Activated CD8-positive, alpha-beta T cell treated with anti-CD3 and anti-CD28 coated beads for 36 hours (primary cell): Measurements from ENCODE around the gene FAM237B. TPM values are rescaled to one million over a fixed set of nuclear protein-coding genes. Genes with fewer than 3 reads are reported as not detected.
A peak's percentile ranks its signal among the peaks of the same experiment; 100 is the strongest.

Experiments
- ATAC-seq: fragments of 200-7000 bp; cut with Tn5 transposase; one replicate; pipeline ENCODE4 v1.10.0; 2021; ENCODE audit warnings: mild to moderate bottlenecking, moderate library complexity
- CTCF ChIA-PET: fragments of 350-600 bp; sonication (Branson Sonifier 250); formaldehyde crosslinking; loops from one replicate; lab custom pipeline; 2021; ENCODE audit warnings: antibody characterized with exemption; lab: Charles Lee
- POLR2A ChIA-PET: fragments of 350-600 bp; sonication (Branson Sonifier 250); formaldehyde crosslinking; loops from one replicate; lab custom pipeline; 2021; ENCODE audit warnings: antibody characterized with exemption; lab: Charles Lee
- DNase-seq: peaks from one replicate; pipeline ENCODE4 v3.0.0-alpha.2; 2020
- H3K27ac Mint-ChIP-seq: one replicate; pipeline ENCODE4 v1.8.0; 2021; ENCODE audit warnings: mild to moderate bottlenecking, mixed read lengths
- H3K27me3 Mint-ChIP-seq: one replicate; pipeline ENCODE4 v1.8.0; 2021; ENCODE audit warnings: mixed read lengths
- H3K36me3 Mint-ChIP-seq: one replicate; pipeline ENCODE4 v1.8.0; 2021; ENCODE audit warnings: low read depth, mixed read lengths
- H3K4me1 Mint-ChIP-seq: one replicate; pipeline ENCODE4 v1.8.0; 2021; ENCODE audit warnings: low read depth, mixed read lengths
- H3K4me3 Mint-ChIP-seq: one replicate; pipeline ENCODE4 v1.8.0; 2021; ENCODE audit warnings: mild to moderate bottlenecking, moderate library complexity, mixed read lengths
- H3K9me3 Mint-ChIP-seq: one replicate; pipeline ENCODE4 v1.8.0; 2021; ENCODE audit warnings: mixed read lengths
- intact Hi-C: fragments of 100-400 bp; cut with micrococcal nuclease; formaldehyde crosslinking; loops from one replicate; pipeline ENCODE4 v1.10.0; 2022
- total RNA-seq, 2 experiments: library from RNA; stranded (reverse); gene quantifications; one replicate each; pipeline ENCODE4 v1.2.3, GENCODE V29; 2021
- TF ChIP-seq, protein P1 (sequence below): fragments of 200-600 bp; IDR thresholded peaks from one replicate; pipeline ENCODE4 v1.8.0; 2022; ENCODE audit warnings: antibody characterized with exemption, mild to moderate bottlenecking

Gene FAM237B
- total RNA-seq, 2 experiments from 2014 or later = not detected

DNA sequence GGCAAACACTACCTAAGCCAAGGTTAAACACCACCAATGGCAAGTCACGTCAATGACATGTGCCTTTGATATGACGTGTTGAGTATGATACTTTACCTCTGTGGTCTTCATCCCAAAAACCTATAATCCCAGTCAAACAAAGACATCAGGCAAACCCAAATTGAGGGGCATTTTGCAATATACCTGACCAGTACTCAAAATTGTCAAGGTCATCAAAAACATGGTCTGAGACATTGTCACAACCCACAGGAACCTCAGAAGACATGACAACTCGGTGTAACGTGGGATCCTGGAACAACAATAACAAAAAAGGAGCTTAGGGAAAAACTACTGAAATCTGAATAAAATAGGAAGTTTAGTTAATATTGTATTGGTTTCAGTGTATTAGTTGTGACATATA is 7.2 kb downstream of the FAM237B start:
- TF ChIP-seq, protein P1, sequence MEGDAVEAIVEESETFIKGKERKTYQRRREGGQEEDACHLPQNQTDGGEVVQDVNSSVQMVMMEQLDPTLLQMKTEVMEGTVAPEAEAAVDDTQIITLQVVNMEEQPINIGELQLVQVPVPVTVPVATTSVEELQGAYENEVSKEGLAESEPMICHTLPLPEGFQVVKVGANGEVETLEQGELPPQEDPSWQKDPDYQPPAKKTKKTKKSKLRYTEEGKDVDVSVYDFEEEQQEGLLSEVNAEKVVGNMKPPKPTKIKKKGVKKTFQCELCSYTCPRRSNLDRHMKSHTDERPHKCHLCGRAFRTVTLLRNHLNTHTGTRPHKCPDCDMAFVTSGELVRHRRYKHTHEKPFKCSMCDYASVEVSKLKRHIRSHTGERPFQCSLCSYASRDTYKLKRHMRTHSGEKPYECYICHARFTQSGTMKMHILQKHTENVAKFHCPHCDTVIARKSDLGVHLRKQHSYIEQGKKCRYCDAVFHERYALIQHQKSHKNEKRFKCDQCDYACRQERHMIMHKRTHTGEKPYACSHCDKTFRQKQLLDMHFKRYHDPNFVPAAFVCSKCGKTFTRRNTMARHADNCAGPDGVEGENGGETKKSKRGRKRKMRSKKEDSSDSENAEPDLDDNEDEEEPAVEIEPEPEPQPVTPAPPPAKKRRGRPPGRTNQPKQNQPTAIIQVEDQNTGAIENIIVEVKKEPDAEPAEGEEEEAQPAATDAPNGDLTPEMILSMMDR = no peak
- intact Hi-C loops = loop anchor here (5.0 kb wide), 1 partner anchor 113 kb away; no protein-coding TSS in a partner anchor
- ChIA-PET CTCF (interaction anchor here (3.3 kb wide), 1 partner anchor 114 kb away, joined by 37 read pairs; no protein-coding TSS in a partner anchor), POLR2A (no interaction called here)
- no peak for DNase-seq
- Mint-ChIP-seq H3K27me3 (peaks cover 22% of the 10 kb centered on the region), H3K36me3 (no peaks in the 10 kb centered on the region), H3K9me3 (no peaks in the 10 kb centered on the region), H3K27ac (no peak overlapping the region), H3K4me1 (no peaks in the 10 kb centered on the region), H3K4me3 (no peak overlapping the region)
- ATAC-seq = no peak

DNA sequence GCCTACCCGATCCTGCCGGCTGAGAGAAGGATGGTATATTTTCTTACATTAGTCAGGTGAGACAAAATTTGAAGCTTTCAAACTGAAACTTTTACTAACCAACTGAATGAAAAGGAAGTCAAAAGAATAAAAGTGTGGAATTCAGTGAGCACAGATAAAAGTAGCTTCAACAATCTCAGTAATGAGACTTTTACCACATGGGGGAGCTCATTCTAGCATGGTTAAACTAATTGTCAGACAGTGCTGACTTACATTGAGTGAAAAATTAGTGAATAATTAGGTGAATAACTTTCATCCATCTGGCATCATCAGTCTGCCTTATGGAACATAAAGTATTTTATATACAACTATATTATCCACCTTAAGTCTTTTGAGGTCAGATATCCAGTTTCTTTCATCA is 8.4 kb downstream of the FAM237B start:
- CTCF ChIA-PET = interaction anchor here (0.8 to 3.3 kb wide), 6 partner anchors 8 to 116 kb away, joined by 3 to 37 read pairs (median 5); partner anchors contain the start of genes FAM237B and GTPBP10
- POLR2A ChIA-PET = no interaction called here

DNA sequence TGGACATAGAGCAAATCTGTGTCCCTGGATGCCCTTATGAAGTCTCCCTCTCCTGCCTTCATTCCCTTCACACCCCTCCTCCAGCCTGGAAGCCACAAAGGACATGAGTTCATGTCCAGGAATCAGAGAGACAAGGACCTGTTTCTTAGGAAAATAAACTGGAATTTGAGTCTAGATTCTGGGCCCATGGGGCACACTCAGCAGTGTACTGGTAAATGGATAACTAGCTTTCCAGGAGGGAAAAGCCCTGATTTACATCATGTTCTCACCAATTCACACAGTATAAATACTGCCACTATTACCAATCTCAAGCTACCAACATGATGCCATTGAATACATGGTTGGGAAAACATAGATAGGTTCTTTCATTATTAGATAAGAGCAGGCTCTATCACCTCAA is 9.9 kb downstream of the FAM237B start:
- DNase-seq (no peak), ATAC-seq (no peak)
- TF ChIP-seq, protein P1 = no peak
- no peaks in the 10 kb centered on the region for H3K36me3 Mint-ChIP-seq
- no peak overlapping the region for H3K27ac Mint-ChIP-seq
- no peaks in the 10 kb centered on the region for H3K9me3 Mint-ChIP-seq
- H3K4me1 Mint-ChIP-seq = no peaks in the 10 kb centered on the region
- intact Hi-C loops = loop anchor here (5.0 kb wide), 1 partner anchor 116 kb away; no protein-coding TSS in a partner anchor
- ChIA-PET POLR2A (no interaction called here), CTCF (interaction anchor here (1.2 to 3.3 kb wide), 5 partner anchors 8 to 117 kb away, joined by 3 to 37 read pairs (median 6); partner anchors contain the start of gene GTPBP10)
- H3K27me3 Mint-ChIP-seq = peaks cover 13% of the 10 kb centered on the region
- H3K4me3 Mint-ChIP-seq = no peak overlapping the region

More for the DNA sequence above, 8.4 kb downstream of the FAM237B start:
- peaks cover 20% of the 10 kb centered on the region for H3K27me3 Mint-ChIP-seq
- no peak for ATAC-seq
- no peak overlapping the region for H3K27ac Mint-ChIP-seq
- H3K9me3 Mint-ChIP-seq = no peaks in the 10 kb centered on the region
- intact Hi-C loops = loop anchor here (5.0 kb wide), 1 partner anchor 115 kb away; no protein-coding TSS in a partner anchor
- no peak for DNase-seq
- TF ChIP-seq, protein P1 = peak; percentile 28
- H3K36me3 Mint-ChIP-seq = no peaks in the 10 kb centered on the region
- no peak overlapping the region for H3K4me3 Mint-ChIP-seq
- H3K4me1 Mint-ChIP-seq = no peaks in the 10 kb centered on the region

DNA sequence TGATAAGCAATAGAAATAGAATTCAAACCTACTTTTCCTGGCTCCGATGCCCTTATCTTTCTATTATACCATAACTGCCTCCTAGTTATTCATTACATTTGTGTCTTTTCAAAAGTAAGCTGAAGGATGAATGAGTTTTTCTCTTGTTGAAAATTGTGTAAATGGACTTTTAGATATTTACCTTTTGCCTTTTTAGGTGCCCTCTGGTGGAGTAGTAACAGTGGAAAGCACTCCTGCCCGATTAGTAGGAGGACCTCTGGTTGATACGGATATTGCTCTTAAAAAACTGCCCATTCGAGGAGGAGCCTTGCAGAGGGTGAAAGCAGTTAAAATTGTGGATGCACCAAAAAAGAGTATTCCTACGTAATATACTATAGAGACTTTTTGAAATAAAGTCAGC is 11.2 kb downstream of the FAM237B start:
- Mint-ChIP-seq H3K36me3 (no peaks in the 10 kb centered on the region), H3K4me1 (no peaks in the 10 kb centered on the region), H3K9me3 (no peaks in the 10 kb centered on the region), H3K4me3 (no peak overlapping the region), H3K27me3 (peaks cover 7% of the 10 kb centered on the region), H3K27ac (no peak overlapping the region)
- ATAC-seq (no peak), DNase-seq (no peak)
- ChIA-PET POLR2A (no interaction called here), CTCF (interaction anchor here (1.6 kb wide), 1 partner anchor 118 kb away, joined by 7 read pairs; no protein-coding TSS in a partner anchor)
- intact Hi-C loops = loop anchor here (5.0 kb wide), 1 partner anchor 117 kb away; no protein-coding TSS in a partner anchor
- TF ChIP-seq, protein P1 = no peak

DNA sequence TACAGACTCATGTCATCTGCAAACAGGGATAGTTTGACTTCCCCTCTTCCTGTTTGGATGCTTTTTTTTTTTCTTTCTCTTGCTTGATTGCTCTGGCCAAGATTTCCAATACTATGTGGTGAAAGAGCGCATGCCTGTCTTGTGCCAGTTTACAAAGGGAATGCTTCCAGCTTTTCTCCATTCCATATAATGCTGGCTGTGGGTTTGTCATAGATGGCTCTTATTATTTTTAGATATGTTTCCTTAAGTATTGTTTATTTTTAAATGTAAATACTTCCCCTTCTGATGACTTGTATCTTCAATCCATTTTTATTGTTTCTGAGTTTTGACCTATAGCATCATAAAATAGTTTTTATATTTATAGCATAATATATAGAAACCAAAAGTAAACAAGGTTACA is 17.9 kb downstream of the FAM237B start:
- ATAC-seq (no peak), DNase-seq (no peak)
- Mint-ChIP-seq H3K36me3 (no peaks in the 10 kb centered on the region), H3K9me3 (no peaks in the 10 kb centered on the region), H3K27me3 (peaks cover 14% of the 10 kb centered on the region), H3K4me1 (no peaks in the 10 kb centered on the region), H3K4me3 (no peak overlapping the region), H3K27ac (no peak overlapping the region)
- TF ChIP-seq, protein P1 = no peak
- CTCF ChIA-PET = interaction anchor here (1.2 to 2.0 kb wide), 2 partner anchors 9 to 13 kb away, joined by 3 to 10 read pairs; no protein-coding TSS in a partner anchor
- POLR2A ChIA-PET = no interaction called here
- intact Hi-C loops = no loop called here
